GM12875 (cell line): Measurements from ENCODE around the gene INPP5J.
"Not testable (repeated sequence)": the region's sequence is repeated elsewhere in the genome, so short reads cannot be mapped to it uniquely, and the experiment has no call there.

ENCODE experiments used
- H3K4me3 ChIP-seq: one replicate; pipeline ENCODE4 v1.5.1; 2011; ENCODE audit warnings: low read depth, low read length, control low read depth
- CTCF ChIP-seq: IDR thresholded peaks from 2 replicates; pipeline ENCODE4 v1.5.1; 2011; ENCODE audit warnings: low read depth, mild to moderate bottlenecking, control low read depth, inconsistent platforms, low read length, moderate library complexity, borderline replicate concordance; ENCODE audit not compliant: insufficient read depth

Gene INPP5J

GRCh38 chr22:31154975-31155374, 32.2 kb downstream of the INPP5J start:
- no peak for TF ChIP-seq CTCF
- no peak overlapping the region for H3K4me3 ChIP-seq

DNA sequence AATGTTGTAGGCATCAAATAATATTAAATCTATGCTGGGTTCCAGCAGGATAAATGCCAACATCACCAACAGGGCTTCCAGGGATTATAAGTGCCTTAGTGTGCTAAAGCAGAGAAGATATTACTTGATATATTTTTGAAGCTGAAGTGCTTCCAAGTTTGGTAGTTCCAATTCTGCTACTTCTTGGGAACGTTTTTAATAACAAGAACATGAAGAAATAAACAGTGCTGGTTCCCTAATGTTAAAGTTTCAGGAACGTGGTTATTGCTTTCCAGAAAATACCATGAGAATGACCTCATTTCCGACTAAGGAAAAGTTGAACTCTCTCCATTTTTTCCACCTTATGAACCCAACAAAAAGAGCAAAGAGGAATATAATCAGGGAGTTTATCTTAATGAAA, 32.7 kb downstream of the INPP5J start:
- H3K4me3 ChIP-seq = no peak overlapping the region
- TF ChIP-seq CTCF = no peak

GRCh38 chr22:31160328-31160978, 37.7 kb downstream of the INPP5J start:
- TF ChIP-seq CTCF = no peak
- peak overlapping the region; percentile 70 for H3K4me3 ChIP-seq

GRCh38 chr22:31161386-31161785, 38.6 kb downstream of the INPP5J start:
- no peak for TF ChIP-seq CTCF
- no peak overlapping the region for H3K4me3 ChIP-seq

DNA sequence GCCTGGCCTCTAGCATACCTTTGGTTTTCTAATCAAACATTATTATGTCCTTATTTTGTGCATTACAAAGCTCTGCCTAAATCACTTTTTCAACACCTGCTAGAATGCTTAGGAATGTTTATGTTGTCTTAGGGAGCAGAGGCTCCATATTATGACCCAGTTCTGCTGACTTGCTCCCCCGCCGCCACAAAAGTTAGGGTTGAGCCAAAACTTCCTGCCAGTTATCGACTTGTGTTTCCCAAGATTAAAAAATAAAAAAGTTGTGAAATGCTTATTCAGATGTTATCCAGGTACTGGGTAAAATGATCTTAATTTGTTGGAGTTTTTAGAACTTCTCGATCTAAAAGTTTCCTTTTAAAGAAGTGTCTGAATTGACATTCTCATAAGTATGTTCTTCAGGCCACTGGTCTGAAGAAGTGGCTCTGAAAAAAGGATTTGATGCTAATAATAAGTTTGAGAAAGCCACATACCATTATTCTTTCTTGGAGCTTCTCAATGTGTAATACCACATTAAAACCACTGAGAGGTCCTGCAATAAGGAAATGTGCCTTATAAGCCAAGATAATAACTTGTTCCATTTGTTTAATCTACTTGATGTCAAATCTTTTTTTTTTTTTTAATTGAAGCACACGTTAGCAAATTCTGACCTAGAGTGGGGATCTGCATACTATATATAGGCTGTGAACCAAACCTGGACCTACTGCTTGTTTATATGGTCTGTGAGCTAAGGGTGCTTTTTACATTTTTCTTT, 39.4 kb downstream of the INPP5J start:
- H3K4me3 ChIP-seq = no peak overlapping the region
- TF ChIP-seq CTCF = no peak

DNA sequence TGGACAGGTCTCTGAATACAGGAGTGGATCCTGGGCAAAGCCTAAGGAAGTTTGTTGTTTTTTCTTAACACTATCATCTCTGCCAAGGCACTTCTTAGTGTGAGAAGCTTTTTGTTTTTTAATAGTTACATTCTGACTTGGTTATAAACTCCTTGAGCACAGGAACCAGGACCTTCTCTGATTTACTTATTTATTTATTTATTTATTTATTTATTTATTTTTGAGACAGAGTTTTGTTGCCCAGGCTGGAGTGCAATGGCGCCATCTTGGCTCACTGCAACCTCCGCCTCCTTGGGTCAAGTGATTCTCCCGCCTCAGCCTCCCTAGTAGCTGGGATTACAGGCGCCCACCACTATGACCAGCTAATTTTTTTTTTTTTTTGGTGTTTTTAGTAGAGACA, 48.2 kb downstream of the INPP5J start:
- TF ChIP-seq CTCF = no peak
- no peak overlapping the region for H3K4me3 ChIP-seq

DNA sequence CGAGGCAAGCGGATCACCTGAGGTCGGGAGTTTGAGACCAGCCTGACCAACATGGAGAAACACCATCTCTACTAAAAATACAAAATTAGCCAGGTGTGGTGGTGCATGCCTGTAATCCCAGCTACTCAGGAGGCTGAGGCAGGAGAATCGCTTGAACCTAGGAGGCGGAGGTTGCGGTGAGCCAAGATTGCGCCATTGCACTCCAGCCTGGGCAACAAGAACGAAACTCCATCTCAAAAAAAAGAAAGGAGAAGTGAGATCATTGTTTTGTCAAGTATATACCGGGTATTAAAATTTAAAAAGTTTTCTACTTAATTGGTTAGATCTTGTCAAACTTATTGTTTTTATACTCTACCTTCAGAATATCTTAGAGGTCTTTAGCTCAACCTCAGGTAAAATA, 49.0 kb downstream of the INPP5J start:
- not testable (repeated sequence) for H3K4me3 ChIP-seq
